ENCODE results near the gene ZNF627. TPM values are rescaled to one million over a fixed set of nuclear protein-coding genes. Genes with fewer than 3 reads are reported as not detected.
A peak's percentile ranks its signal among the peaks of the same experiment; 100 is the strongest.

ZNF627 gene
- polyA plus RNA-seq, 1 donor, result 15.6 TPM

- Histone ChIP-seq H3K36me3 (ENCODE audit: control insufficient read depth, insufficient read depth, low read length) (peaks cover 21% of the 10 kb centered on the region), H3K27me3 (ENCODE audit: control insufficient read depth, insufficient read depth, low read length) (no peaks in the 10 kb centered on the region), H3K9me3 (ENCODE audit: control insufficient read depth, low read depth, low read length) (no peaks in the 10 kb centered on the region), H3K27ac (ENCODE audit: low read length) (no peak overlapping the region), H3K4me1 (ENCODE audit: control insufficient read depth, insufficient read depth, low read length) (no peaks in the 10 kb centered on the region), H3K4me3 (ENCODE audit: low read length) (no peak overlapping the region)
- no CpG with 5 or more reads among the region's 9 CpGs for WGBS (ENCODE audit: insufficient coverage, low lambda C conversion rate)
- DNase-seq, result no peak
These were observed 22.6 kb upstream of the ZNF627 start for GRCh38 chr19:11574689-11575088.

- Histone ChIP-seq H3K36me3 (ENCODE audit: control insufficient read depth, insufficient read depth, low read length) (peaks cover 21% of the 10 kb centered on the region), H3K9me3 (ENCODE audit: control insufficient read depth, low read depth, low read length) (no peaks in the 10 kb centered on the region), H3K4me3 (ENCODE audit: low read length) (no peak overlapping the region), H3K27ac (ENCODE audit: low read length) (no peak overlapping the region), H3K4me1 (ENCODE audit: control insufficient read depth, insufficient read depth, low read length) (no peaks in the 10 kb centered on the region), H3K27me3 (ENCODE audit: control insufficient read depth, insufficient read depth, low read length) (no peaks in the 10 kb centered on the region)
- no CpG with 5 or more reads among the region's 15 CpGs for WGBS (ENCODE audit: insufficient coverage, low lambda C conversion rate)
- DNase-seq, result no peak
These were observed 21.1 kb upstream of the ZNF627 start for GRCh38 chr19:11576227-11576626.

GRCh38 chr19:11577451-11578257, 19.6 kb upstream of the ZNF627 start, which contains the start of gene ACP5:
TSS of gene ACP5 (minus strand) at chr19:11577645. CDS start at chr19:11577317, 328 bp downstream.
- H3K27me3 ChIP-seq (ENCODE audit: control insufficient read depth, insufficient read depth, low read length), result no peaks in the 10 kb centered on the region
- peak; percentile 61 to 73 for DNase-seq
- peak within 1 kb of the TSS; percentile 78 for H3K4me3 ChIP-seq (ENCODE audit: low read length)
- peak within 1 kb of the TSS; percentile 96 for H3K27ac ChIP-seq (ENCODE audit: low read length)
- no CpG with 5 or more reads among the region's 18 CpGs for WGBS (ENCODE audit: insufficient coverage, low lambda C conversion rate)
- peaks cover 21% of the 10 kb centered on the region for H3K36me3 ChIP-seq (ENCODE audit: control insufficient read depth, insufficient read depth, low read length)
- H3K4me1 ChIP-seq (ENCODE audit: control insufficient read depth, insufficient read depth, low read length), result no peaks in the 10 kb centered on the region
- no peaks in the 10 kb centered on the region for H3K9me3 ChIP-seq (ENCODE audit: control insufficient read depth, low read depth, low read length)

GRCh38 chr19:11578258-11579142, 18.8 kb upstream of the ZNF627 start:
- Histone ChIP-seq H3K27ac (ENCODE audit: low read length) (peak overlapping the region; percentile 96), H3K9me3 (ENCODE audit: control insufficient read depth, low read depth, low read length) (no peaks in the 10 kb centered on the region), H3K36me3 (ENCODE audit: control insufficient read depth, insufficient read depth, low read length) (peaks cover 21% of the 10 kb centered on the region), H3K4me1 (ENCODE audit: control insufficient read depth, insufficient read depth, low read length) (no peaks in the 10 kb centered on the region), H3K4me3 (ENCODE audit: low read length) (peak overlapping the region; percentile 78), H3K27me3 (ENCODE audit: control insufficient read depth, insufficient read depth, low read length) (no peaks in the 10 kb centered on the region)
- WGBS (ENCODE audit: insufficient coverage, low lambda C conversion rate), result no CpG with 5 or more reads among the region's 62 CpGs
- DNase-seq, result peak; percentile 92

- no peak for DNase-seq
- Histone ChIP-seq H3K27me3 (ENCODE audit: control insufficient read depth, insufficient read depth, low read length) (no peaks in the 10 kb centered on the region), H3K27ac (ENCODE audit: low read length) (no peak overlapping the region), H3K4me1 (ENCODE audit: control insufficient read depth, insufficient read depth, low read length) (no peaks in the 10 kb centered on the region), H3K9me3 (ENCODE audit: control insufficient read depth, low read depth, low read length) (no peaks in the 10 kb centered on the region), H3K4me3 (ENCODE audit: low read length) (no peak overlapping the region), H3K36me3 (ENCODE audit: control insufficient read depth, insufficient read depth, low read length) (peaks cover 15% of the 10 kb centered on the region)
- WGBS (ENCODE audit: insufficient coverage, low lambda C conversion rate), result 93% methylated on average over 3 of the region's 4 CpGs
These were observed 17.2 kb upstream of the ZNF627 start for GRCh38 chr19:11580116-11580515.

- Histone ChIP-seq H3K27ac (ENCODE audit: low read length) (no peak overlapping the region), H3K27me3 (ENCODE audit: control insufficient read depth, insufficient read depth, low read length) (no peaks in the 10 kb centered on the region), H3K4me1 (ENCODE audit: control insufficient read depth, insufficient read depth, low read length) (no peaks in the 10 kb centered on the region), H3K4me3 (ENCODE audit: low read length) (no peak overlapping the region), H3K36me3 (ENCODE audit: control insufficient read depth, insufficient read depth, low read length) (peaks cover 6% of the 10 kb centered on the region), H3K9me3 (ENCODE audit: control insufficient read depth, low read depth, low read length) (no peaks in the 10 kb centered on the region)
- WGBS (ENCODE audit: insufficient coverage, low lambda C conversion rate), result no CpG with 5 or more reads among the region's 3 CpGs
- peak in 1 of 2 donors; percentile 29 for DNase-seq
These were observed 15.5 kb upstream of the ZNF627 start for GRCh38 chr19:11581740-11582139.

GRCh38 chr19:11586331-11586730, 11.0 kb upstream of the ZNF627 start:
- Histone ChIP-seq H3K9me3 (ENCODE audit: control insufficient read depth, low read depth, low read length) (no peaks in the 10 kb centered on the region), H3K27me3 (ENCODE audit: control insufficient read depth, insufficient read depth, low read length) (no peaks in the 10 kb centered on the region), H3K4me3 (ENCODE audit: low read length) (no peak overlapping the region), H3K36me3 (ENCODE audit: control insufficient read depth, insufficient read depth, low read length) (no peaks in the 10 kb centered on the region), H3K27ac (ENCODE audit: low read length) (no peak overlapping the region), H3K4me1 (ENCODE audit: control insufficient read depth, insufficient read depth, low read length) (no peaks in the 10 kb centered on the region)
- 100% methylated on average over 1 of the region's 6 CpGs for WGBS (ENCODE audit: insufficient coverage, low lambda C conversion rate)
- DNase-seq, result no peak

DNA sequence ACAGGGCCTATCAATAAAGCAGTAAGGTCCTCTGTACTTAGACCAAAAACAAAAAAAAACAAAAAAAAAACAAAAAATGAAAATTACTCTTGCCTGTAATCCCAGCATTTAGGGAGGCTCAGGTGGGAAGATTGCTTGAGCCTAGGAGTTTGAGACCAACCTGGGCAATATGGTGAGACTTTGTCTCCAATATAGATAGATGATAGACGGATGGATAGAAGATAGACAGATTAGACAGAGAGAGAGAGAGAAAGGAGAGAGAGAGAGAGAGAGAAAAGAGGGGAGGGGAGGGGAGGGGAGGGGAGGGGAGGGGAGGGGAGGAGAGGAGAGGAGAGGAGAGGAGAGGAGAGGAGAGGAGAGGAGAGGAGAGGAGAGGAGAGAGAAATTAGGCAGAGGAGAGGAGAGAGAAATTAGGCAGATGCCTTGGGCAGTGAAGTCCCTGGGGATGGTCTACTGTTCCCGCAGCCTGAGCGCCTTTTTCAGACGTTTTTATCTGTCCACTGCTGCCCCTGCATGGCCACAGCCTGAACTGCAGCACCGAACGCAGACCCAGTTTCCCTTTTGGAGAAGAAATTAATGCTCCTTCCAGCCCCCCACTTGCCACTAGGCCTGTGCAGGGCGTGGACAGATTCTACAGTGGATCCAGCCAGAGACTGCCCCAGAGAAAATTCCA, 9.8 kb upstream of the ZNF627 start:
- no peaks in the 10 kb centered on the region for H3K27me3 ChIP-seq (ENCODE audit: control insufficient read depth, insufficient read depth, low read length)
- peak; percentile 34 to 38 for DNase-seq
- H3K9me3 ChIP-seq (ENCODE audit: control insufficient read depth, low read depth, low read length), result no peaks in the 10 kb centered on the region
- H3K4me1 ChIP-seq (ENCODE audit: control insufficient read depth, insufficient read depth, low read length), result no peaks in the 10 kb centered on the region
- WGBS (ENCODE audit: insufficient coverage, low lambda C conversion rate), result no CpG with 5 or more reads among the region's 7 CpGs
- no peak overlapping the region for H3K4me3 ChIP-seq (ENCODE audit: low read length)
- H3K27ac ChIP-seq (ENCODE audit: low read length), result no peak overlapping the region
- no peaks in the 10 kb centered on the region for H3K36me3 ChIP-seq (ENCODE audit: control insufficient read depth, insufficient read depth, low read length)

DNA sequence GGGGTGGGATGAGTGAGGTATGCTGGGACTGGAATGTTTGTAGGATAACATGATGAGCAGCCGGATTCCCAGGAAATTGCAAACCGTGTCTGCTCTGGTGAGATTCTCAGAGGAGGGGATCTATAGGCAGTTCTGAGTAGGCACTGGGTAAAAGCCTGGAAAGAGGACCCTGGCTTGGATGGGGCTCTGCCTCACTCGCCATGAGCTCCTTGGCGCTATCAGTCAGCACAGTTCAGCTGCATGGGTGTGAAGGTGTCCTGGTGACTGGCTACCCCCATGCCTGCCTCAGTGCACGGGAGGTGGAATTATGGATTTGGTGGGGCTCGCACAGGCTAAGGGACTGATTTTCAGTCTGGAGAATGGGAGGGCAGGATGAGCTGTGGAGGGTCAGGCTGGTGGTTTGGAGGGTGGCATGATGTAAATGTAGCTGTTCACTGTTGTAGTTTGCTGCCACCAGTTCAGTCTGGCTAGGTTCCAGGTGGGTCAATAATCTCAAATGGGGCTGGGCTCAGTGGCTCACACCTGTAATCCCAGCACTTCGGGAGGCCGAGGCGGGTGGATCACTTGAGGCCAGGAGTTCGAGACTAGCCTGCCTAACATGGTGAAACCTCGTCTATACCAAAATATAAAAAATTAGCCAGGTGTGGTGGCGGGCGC, 9.2 kb upstream of the ZNF627 start:
- H3K9me3 ChIP-seq (ENCODE audit: control insufficient read depth, low read depth, low read length), result no peaks in the 10 kb centered on the region
- H3K27ac ChIP-seq (ENCODE audit: low read length), result no peak overlapping the region
- H3K27me3 ChIP-seq (ENCODE audit: control insufficient read depth, insufficient read depth, low read length), result no peaks in the 10 kb centered on the region
- DNase-seq, result no peak
- no peak overlapping the region for H3K4me3 ChIP-seq (ENCODE audit: low read length)
- no peaks in the 10 kb centered on the region for H3K4me1 ChIP-seq (ENCODE audit: control insufficient read depth, insufficient read depth, low read length)
- WGBS (ENCODE audit: insufficient coverage, low lambda C conversion rate), result no CpG with 5 or more reads among the region's 13 CpGs
- no peaks in the 10 kb centered on the region for H3K36me3 ChIP-seq (ENCODE audit: control insufficient read depth, insufficient read depth, low read length)

- H3K27me3 ChIP-seq (ENCODE audit: control insufficient read depth, insufficient read depth, low read length), result no peaks in the 10 kb centered on the region
- no peaks in the 10 kb centered on the region for H3K36me3 ChIP-seq (ENCODE audit: control insufficient read depth, insufficient read depth, low read length)
- H3K4me1 ChIP-seq (ENCODE audit: control insufficient read depth, insufficient read depth, low read length), result peaks cover 5% of the 10 kb centered on the region
- no peak overlapping the region for H3K27ac ChIP-seq (ENCODE audit: low read length)
- H3K4me3 ChIP-seq (ENCODE audit: low read length), result no peak overlapping the region
- no peak for DNase-seq
- no peaks in the 10 kb centered on the region for H3K9me3 ChIP-seq (ENCODE audit: control insufficient read depth, low read depth, low read length)
- WGBS (ENCODE audit: insufficient coverage, low lambda C conversion rate), result no CpG with 5 or more reads among the region's 4 CpGs
These were observed 3.2 kb upstream of the ZNF627 start for GRCh38 chr19:11594084-11594483.

Measured in large intestine (tissue), 3 donors.